Measurements from ENCODE around the gene RERE.

DNA sequence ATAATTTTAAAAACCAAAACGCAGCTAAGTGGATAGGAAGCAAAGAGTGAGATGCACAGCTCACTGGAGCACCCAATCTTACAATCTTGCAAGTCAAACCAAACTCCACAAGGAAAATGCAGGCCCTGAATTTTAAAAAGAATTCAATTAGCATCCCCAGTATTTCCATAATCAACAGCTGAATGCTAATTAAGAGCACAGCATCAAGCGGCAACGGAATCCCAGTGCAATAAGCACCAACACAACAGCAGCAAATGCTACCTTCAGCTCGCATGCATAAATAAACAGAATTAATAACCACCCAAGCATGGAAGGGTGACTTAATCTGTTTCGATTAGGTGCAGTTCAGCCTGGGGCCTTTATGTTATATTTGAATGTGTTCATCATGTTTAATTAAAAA, 356.7 kb downstream of the RERE start:
- TF ChIP-seq, protein P1, sequence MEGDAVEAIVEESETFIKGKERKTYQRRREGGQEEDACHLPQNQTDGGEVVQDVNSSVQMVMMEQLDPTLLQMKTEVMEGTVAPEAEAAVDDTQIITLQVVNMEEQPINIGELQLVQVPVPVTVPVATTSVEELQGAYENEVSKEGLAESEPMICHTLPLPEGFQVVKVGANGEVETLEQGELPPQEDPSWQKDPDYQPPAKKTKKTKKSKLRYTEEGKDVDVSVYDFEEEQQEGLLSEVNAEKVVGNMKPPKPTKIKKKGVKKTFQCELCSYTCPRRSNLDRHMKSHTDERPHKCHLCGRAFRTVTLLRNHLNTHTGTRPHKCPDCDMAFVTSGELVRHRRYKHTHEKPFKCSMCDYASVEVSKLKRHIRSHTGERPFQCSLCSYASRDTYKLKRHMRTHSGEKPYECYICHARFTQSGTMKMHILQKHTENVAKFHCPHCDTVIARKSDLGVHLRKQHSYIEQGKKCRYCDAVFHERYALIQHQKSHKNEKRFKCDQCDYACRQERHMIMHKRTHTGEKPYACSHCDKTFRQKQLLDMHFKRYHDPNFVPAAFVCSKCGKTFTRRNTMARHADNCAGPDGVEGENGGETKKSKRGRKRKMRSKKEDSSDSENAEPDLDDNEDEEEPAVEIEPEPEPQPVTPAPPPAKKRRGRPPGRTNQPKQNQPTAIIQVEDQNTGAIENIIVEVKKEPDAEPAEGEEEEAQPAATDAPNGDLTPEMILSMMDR (IDR thresholded peaks at IDR 0.05): no peak
- TF ChIP-seq POLR2A (IDR thresholded peaks at IDR 0.05): no peak

Measured in heart left ventricle (tissue), 13 donors.